Measurements from ENCODE around the gene CRLF1. TPM values are rescaled to one million over a fixed set of nuclear protein-coding genes. Genes with fewer than 3 reads are reported as not detected.

Gene CRLF1
- total RNA-seq, 1 experiment from 2014 or later: 16.2 TPM

DNA sequence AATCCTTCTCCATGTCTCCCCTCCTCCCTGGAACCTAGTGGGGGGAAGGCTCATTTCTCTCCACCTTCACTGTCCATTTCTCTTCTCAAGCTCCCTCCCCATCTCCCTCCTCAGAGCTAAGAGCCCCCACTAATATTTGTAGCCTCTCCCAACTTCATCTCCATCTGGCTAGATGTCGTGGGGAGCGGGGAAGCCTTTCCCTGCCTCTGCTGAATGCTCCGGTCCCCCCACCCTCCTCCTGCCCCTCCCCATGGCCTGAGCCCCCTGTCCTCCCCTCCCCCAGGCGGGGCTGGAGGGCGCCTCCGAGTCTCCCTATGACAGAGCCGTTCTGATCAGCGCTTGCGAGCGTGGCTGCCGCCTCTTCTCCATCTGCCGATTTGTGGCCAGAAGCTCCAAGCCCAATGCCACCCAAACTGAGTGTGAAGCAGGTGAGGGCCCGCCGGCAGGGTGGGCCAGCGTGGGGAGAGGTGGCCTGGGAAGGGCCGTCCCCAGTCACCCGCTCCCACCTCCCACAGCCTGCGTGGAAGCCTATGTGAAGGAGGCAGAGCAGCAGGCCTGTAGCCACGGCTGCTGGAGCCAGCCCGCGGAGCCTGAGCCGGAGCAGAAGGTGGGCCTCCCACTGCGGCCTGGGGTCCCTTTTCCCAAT is 7.1 kb upstream of the CRLF1 start:
- Histone ChIP-seq H3K4ac (ENCODE audit: low read depth, low read length) (no peak overlapping the region), H3K27ac (ENCODE audit: insufficient read length, low read depth, low read length) (no peak overlapping the region)

More for the DNA sequence above, 7.1 kb upstream of the CRLF1 start:
- Histone ChIP-seq H3K79me1 (ENCODE audit: insufficient read depth, low read depth, low read length, poor library complexity, severe bottlenecking) (no peaks in the 10 kb centered on the region), H2AK5ac (ENCODE audit: insufficient read length, low read length) (no peak overlapping the region), H2BK12ac (ENCODE audit: insufficient read length, low read depth, low read length) (no peak overlapping the region), H2BK15ac (ENCODE audit: low read depth, low read length) (no peak overlapping the region), H3K23me2 (ENCODE audit: insufficient read length, low read depth, low read length, poor library complexity, severe bottlenecking) (peaks cover 27% of the 10 kb centered on the region), H2AFZ (ENCODE audit: low read length) (no peak overlapping the region), H3K79me2 (ENCODE audit: insufficient read depth, low read length) (no peaks in the 10 kb centered on the region), H2BK20ac (ENCODE audit: low read depth, low read length, poor library complexity, severe bottlenecking) (no peak overlapping the region), H4K20me1 (ENCODE audit: control insufficient read depth, insufficient read depth, insufficient read length) (no peaks in the 10 kb centered on the region), H3K23ac (ENCODE audit: insufficient read length, low read depth, low read length) (no peak overlapping the region), H3K4me2 (ENCODE audit: insufficient read depth, insufficient read length, low read length) (peak overlapping the region; percentile 44), H3T11ph (ENCODE audit: low read length) (no peak overlapping the region), H3K56ac (ENCODE audit: insufficient read length, low read depth, low read length) (no peak overlapping the region), H3K4me1 (ENCODE audit: insufficient read depth, low read length) (peaks cover 17% of the 10 kb centered on the region), H3K14ac (ENCODE audit: insufficient read depth, low read length) (no peak overlapping the region; the same call in 1 of the 2 replicates), H3K9ac (ENCODE audit: extremely low read depth, insufficient read length, low read length) (no peak overlapping the region), H3K9me3 (ENCODE audit: control insufficient read depth, low read depth, low read length) (no peaks in the 10 kb centered on the region), H4K8ac (replicated peaks; ENCODE audit: insufficient read length, low read depth, low read length) (no peak overlapping the region), H3K27me3 (ENCODE audit: insufficient read depth, low read length) (peaks cover 52% of the 10 kb centered on the region), H4K91ac (ENCODE audit: insufficient read length, low read depth, low read length) (no peak overlapping the region), H3K18ac (ENCODE audit: insufficient read length, low read depth, low read length) (no peak overlapping the region), H2BK120ac (ENCODE audit: low read depth, low read length, poor library complexity, severe bottlenecking) (no peak overlapping the region), H4K5ac (ENCODE audit: insufficient read length, low read depth, low read length) (no peak overlapping the region), H2BK5ac (ENCODE audit: insufficient read length, low read length) (no peak overlapping the region)
- WGBS (ENCODE audit: extremely low coverage, insufficient read length, low lambda C conversion rate): no CpG with 5 or more reads among the region's 23 CpGs
- H3K36me3 Mint-ChIP-seq (ENCODE audit: insufficient read depth in 1 of 3, low read depth in 3 of 3): peaks cover 0 to 7% (median 4%) of the 10 kb centered on the region in 3 experiments; a peak in 5 of 7 replicates
- TF ChIP-seq, protein P1, sequence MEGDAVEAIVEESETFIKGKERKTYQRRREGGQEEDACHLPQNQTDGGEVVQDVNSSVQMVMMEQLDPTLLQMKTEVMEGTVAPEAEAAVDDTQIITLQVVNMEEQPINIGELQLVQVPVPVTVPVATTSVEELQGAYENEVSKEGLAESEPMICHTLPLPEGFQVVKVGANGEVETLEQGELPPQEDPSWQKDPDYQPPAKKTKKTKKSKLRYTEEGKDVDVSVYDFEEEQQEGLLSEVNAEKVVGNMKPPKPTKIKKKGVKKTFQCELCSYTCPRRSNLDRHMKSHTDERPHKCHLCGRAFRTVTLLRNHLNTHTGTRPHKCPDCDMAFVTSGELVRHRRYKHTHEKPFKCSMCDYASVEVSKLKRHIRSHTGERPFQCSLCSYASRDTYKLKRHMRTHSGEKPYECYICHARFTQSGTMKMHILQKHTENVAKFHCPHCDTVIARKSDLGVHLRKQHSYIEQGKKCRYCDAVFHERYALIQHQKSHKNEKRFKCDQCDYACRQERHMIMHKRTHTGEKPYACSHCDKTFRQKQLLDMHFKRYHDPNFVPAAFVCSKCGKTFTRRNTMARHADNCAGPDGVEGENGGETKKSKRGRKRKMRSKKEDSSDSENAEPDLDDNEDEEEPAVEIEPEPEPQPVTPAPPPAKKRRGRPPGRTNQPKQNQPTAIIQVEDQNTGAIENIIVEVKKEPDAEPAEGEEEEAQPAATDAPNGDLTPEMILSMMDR (conservative IDR thresholded peaks at IDR 0.05): no peak
- peaks cover 6 to 7% of the 10 kb centered on the region in 2 experiments for H3K9me3 Mint-ChIP-seq
- peaks cover 85% of the 10 kb centered on the region for H3K27me3 Mint-ChIP-seq (ENCODE audit: low read depth)
- no peak overlapping the region for H3K27ac Mint-ChIP-seq
- H3K4me1 Mint-ChIP-seq: peaks cover 34 to 42% of the 10 kb centered on the region in 2 experiments
- H3K4me3 Mint-ChIP-seq: peak overlapping the region; percentile 60 to 88
- no peak for DNase-seq

Data from H9 (cell line).